Mesothelial cell of epicardium (in vitro differentiated cells): ENCODE data around the gene RNF7. TPM values are rescaled to one million over a fixed set of nuclear protein-coding genes. Genes with fewer than 3 reads are reported as not detected.
A peak's percentile ranks its signal among the peaks of the same experiment; 100 is the strongest.

Experiments
- DNase-seq, 2 experiments: peaks; one replicate each; pipeline ENCODE4 v3.0.0; 2021; ENCODE audit warnings: low spot score in 2 of 2; ENCODE audit not compliant: unreplicated experiment in 2 of 2
- H3K27ac Mint-ChIP-seq: 2 replicates; pipeline ENCODE4 v1.8.0; 2021; ENCODE audit warnings: mixed read lengths
- H3K27me3 Mint-ChIP-seq: 2 replicates; pipeline ENCODE4 v1.8.0; 2021; ENCODE audit warnings: low read depth, mixed read lengths
- H3K36me3 Mint-ChIP-seq: 2 replicates; pipeline ENCODE4 v1.8.0; 2021; ENCODE audit warnings: mixed read lengths
- H3K4me1 Mint-ChIP-seq: 2 replicates; pipeline ENCODE4 v1.8.0; 2021; ENCODE audit warnings: mixed read lengths
- H3K4me3 Mint-ChIP-seq: 2 replicates; pipeline ENCODE4 v1.8.0; 2021; ENCODE audit warnings: mild to moderate bottlenecking, moderate library complexity, mixed read lengths
- H3K9me3 Mint-ChIP-seq: 2 replicates; pipeline ENCODE4 v1.8.0; 2021; ENCODE audit warnings: mixed read lengths
- CTCF ChIP-seq: fragments of 200-600 bp; sonication (generic); IDR thresholded peaks from one replicate; pipeline ENCODE4 v1.5.0; 2021; ENCODE audit warnings: antibody characterized with exemption; ENCODE audit not compliant: unreplicated experiment
- total RNA-seq: library from RNA; stranded (reverse); gene quantifications from 3 replicates; pipeline ENCODE4 v1.2.1, GENCODE V29; 2021

RNF7 gene
- total RNA-seq, 1 donor from 2014 or later, result 94.3 TPM

GRCh38 chr3:141792495-141792894 lies 54.4 kb downstream of the RNF7 start:
- H3K9me3 Mint-ChIP-seq, result peaks cover 3% of the 10 kb centered on the region
- no peaks in the 10 kb centered on the region for H3K36me3 Mint-ChIP-seq
- H3K4me1 Mint-ChIP-seq, result peaks cover 21% of the 10 kb centered on the region
- no peak for TF ChIP-seq CTCF
- no peak overlapping the region for H3K4me3 Mint-ChIP-seq
- DNase-seq, result no peak
- H3K27me3 Mint-ChIP-seq, result no peaks in the 10 kb centered on the region
- no peak overlapping the region for H3K27ac Mint-ChIP-seq

- H3K4me3 Mint-ChIP-seq, result no peak overlapping the region
- DNase-seq, result no peak
- TF ChIP-seq CTCF, result no peak
- H3K4me1 Mint-ChIP-seq, result peaks cover 33% of the 10 kb centered on the region
- no peak overlapping the region for H3K27ac Mint-ChIP-seq
- no peaks in the 10 kb centered on the region for H3K36me3 Mint-ChIP-seq
- no peaks in the 10 kb centered on the region for H3K27me3 Mint-ChIP-seq
- peaks cover 3% of the 10 kb centered on the region for H3K9me3 Mint-ChIP-seq
Observed at GRCh38 chr3:141793476-141794260, 55.6 kb downstream of the RNF7 start.

GRCh38 chr3:141795276-141795675 lies 57.2 kb downstream of the RNF7 start:
- Mint-ChIP-seq H3K27ac (peak overlapping the region; percentile 94), H3K36me3 (no peaks in the 10 kb centered on the region), H3K27me3 (no peaks in the 10 kb centered on the region), H3K4me3 (no peak overlapping the region), H3K9me3 (no peaks in the 10 kb centered on the region), H3K4me1 (peaks cover 38% of the 10 kb centered on the region)
- no peak for TF ChIP-seq CTCF
- DNase-seq, result no peak

GRCh38 chr3:141795741-141796080 lies 57.6 kb downstream of the RNF7 start:
- peaks cover 3% of the 10 kb centered on the region for H3K9me3 Mint-ChIP-seq
- peaks cover 3% of the 10 kb centered on the region for H3K36me3 Mint-ChIP-seq
- peaks cover 38% of the 10 kb centered on the region for H3K4me1 Mint-ChIP-seq
- H3K4me3 Mint-ChIP-seq, result no peak overlapping the region
- H3K27me3 Mint-ChIP-seq, result no peaks in the 10 kb centered on the region
- H3K27ac Mint-ChIP-seq, result peak overlapping the region; percentile 94
- no peak for TF ChIP-seq CTCF
- DNase-seq, result no peak

GRCh38 chr3:141796081-141796888 lies 58.2 kb downstream of the RNF7 start:
- Mint-ChIP-seq H3K36me3 (peaks cover 3% of the 10 kb centered on the region), H3K4me1 (peaks cover 38% of the 10 kb centered on the region), H3K27ac (peak overlapping the region; percentile 94), H3K9me3 (peaks cover 3% of the 10 kb centered on the region), H3K27me3 (no peaks in the 10 kb centered on the region), H3K4me3 (peak overlapping the region; percentile 22)
- TF ChIP-seq CTCF, result no peak
- DNase-seq, result no peak

Other genes with a start within 250 kb of the RNF7 start
- 0.11 TPM in 1 of 3 replicates, not detected in the others for gene GRK7, start 25.1 kb downstream of the RNF7 start, total RNA-seq
- 139 to 154 TPM (median 149 TPM) in 3 replicates for gene ATP1B3, start 138.3 kb downstream of the RNF7 start, total RNA-seq